Mucosa of rectum (tissue), 2 donors: Measurements from ENCODE around the gene TPST1.
"Not testable (repeated sequence)": the region's sequence is repeated elsewhere in the genome, so short reads cannot be mapped to it uniquely, and the experiment has no call there.

ENCODE experiments used
- H3K27ac ChIP-seq, 2 donors: one replicate each; pipeline ENCODE4 v1.7.0; 2013; ENCODE audit warnings: inconsistent platforms in 2 of 2, low read depth in 2 of 2, low read length in 2 of 2
- H3K27me3 ChIP-seq, 2 donors: one replicate each; pipeline ENCODE4 v1.7.0; 2013; ENCODE audit warnings: low read length in 2 of 2; ENCODE audit not compliant: control insufficient read depth in 2 of 2, insufficient read depth in 2 of 2
- H3K36me3 ChIP-seq, 2 donors: one replicate each; pipeline ENCODE4 v1.7.0; 2013; ENCODE audit warnings: low read length in 2 of 2; ENCODE audit not compliant: control insufficient read depth in 2 of 2, insufficient read depth in 2 of 2
- H3K4me1 ChIP-seq, 2 donors: one replicate each; pipeline ENCODE4 v1.7.0; 2013; ENCODE audit warnings: low read length in 2 of 2, mild to moderate bottlenecking in 1 of 2; ENCODE audit not compliant: control insufficient read depth in 2 of 2, insufficient read depth in 2 of 2
- H3K4me3 ChIP-seq, 2 donors: one replicate each; pipeline ENCODE4 v1.7.0; 2013; ENCODE audit warnings: low read length in 2 of 2
- H3K9ac ChIP-seq, 2 donors: one replicate each; pipeline ENCODE4 v1.7.0; 2013; ENCODE audit warnings: low read length in 2 of 2, low read depth in 1 of 2, mild to moderate bottlenecking in 1 of 2
- H3K9me3 ChIP-seq, 2 donors: one replicate each; pipeline ENCODE4 v1.7.0; 2013; ENCODE audit warnings: low read length in 2 of 2; ENCODE audit not compliant: control insufficient read depth in 2 of 2
- donor health status: healthy.
- donor health status: Normal muscosa, but diverticular disease.

The TPST1 gene

DNA sequence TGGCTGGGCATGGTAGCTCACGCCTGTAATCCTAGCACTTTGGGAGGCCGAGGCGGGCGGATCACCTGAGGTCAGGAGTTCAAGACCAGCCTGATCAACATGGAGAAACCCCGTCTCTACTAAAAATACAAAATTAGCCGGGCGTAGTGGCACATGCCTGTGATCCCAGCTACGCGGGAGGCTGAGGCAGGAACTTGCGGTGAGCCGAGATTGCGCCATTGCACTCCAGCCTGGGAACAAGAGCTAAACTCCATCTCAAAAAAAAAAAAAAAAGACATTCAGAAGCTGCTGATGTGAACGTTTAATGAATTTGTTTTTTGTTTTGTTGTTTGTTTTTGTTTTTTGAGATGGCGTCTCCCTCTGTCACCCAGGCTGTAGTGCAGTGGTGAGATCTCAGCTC, 159.9 kb downstream of the TPST1 start:
- not testable (repeated sequence) for H3K9ac ChIP-seq, H3K27me3 ChIP-seq, H3K4me1 ChIP-seq, H3K27ac ChIP-seq, H3K36me3 ChIP-seq, H3K4me3 ChIP-seq, H3K9me3 ChIP-seq

DNA sequence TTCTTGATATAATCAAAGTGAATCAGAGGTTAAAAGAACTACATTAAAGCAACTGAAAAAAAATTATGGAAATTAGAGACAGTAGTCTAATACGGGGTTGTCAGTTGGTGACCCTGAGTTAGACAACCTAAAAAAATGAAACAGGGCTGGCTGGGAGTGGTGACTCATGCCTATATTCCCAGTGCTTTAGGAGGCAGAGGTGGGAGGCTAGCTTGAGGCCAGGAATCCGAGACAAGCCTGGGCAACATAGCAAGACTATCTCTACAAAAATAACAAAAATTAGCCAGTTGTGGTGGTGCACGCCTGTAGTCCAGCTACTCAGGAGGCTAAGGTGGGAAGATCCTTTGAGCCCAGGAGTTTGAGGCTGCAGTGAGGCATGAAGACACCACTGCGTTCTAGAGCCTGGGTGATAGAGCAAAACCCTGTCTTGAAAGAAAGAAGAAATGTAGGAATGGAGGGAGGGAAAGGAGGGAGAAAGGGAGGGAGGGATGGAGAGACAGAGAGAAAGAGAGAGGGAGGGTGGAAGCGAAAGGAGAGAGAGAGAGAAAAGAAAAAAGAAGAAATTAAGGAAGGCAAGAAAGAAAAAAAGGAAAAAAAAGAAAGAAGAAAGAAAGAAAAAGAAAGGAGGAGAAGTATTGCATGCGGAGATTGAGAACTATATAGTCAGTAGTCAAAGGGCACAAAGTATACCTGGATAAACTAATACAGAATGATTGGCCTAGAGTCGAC, 166.1 kb downstream of the TPST1 start:
- no peak overlapping the region for H3K4me3 ChIP-seq
- no peak overlapping the region for H3K27ac ChIP-seq
- no peaks in the 10 kb centered on the region for H3K4me1 ChIP-seq
- H3K9ac ChIP-seq, result no peak overlapping the region
- no peaks in the 10 kb centered on the region for H3K36me3 ChIP-seq
- H3K9me3 ChIP-seq, result no peaks in the 10 kb centered on the region
- no peaks in the 10 kb centered on the region for H3K27me3 ChIP-seq

DNA sequence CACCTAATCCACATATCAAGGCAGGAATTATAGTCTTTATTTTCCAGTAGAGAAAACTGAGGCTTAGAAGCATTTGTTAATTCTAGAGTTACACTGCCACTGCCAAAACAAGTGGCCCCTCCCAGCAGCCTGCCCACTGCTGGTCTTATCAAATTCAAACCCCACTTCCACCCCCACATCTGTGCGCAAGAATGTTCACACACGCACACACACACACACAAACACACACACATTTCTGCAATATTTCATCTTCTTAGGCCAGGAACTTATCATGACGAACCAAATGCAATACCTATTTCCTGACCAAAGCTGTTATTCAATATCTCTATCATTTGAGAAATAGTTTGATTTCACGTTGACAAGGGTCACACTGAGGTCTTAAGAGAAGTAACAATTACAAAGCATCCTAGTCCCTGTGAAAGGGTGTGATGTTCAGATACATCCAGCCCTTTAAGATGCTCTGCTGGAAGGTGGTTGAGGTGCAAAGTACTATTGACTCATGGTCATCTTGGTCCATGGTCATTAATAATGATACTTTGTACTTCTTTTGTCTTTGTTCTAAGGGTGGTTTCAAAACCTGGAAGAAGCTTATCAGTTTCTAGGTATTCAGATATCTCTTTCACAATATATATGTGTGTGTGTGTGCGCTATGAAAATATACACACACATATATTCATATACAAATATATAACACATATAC, 169.2 kb downstream of the TPST1 start:
- not testable (repeated sequence) for H3K9ac ChIP-seq, H3K36me3 ChIP-seq, H3K27me3 ChIP-seq, H3K4me3 ChIP-seq, H3K9me3 ChIP-seq, H3K27ac ChIP-seq, H3K4me1 ChIP-seq

DNA sequence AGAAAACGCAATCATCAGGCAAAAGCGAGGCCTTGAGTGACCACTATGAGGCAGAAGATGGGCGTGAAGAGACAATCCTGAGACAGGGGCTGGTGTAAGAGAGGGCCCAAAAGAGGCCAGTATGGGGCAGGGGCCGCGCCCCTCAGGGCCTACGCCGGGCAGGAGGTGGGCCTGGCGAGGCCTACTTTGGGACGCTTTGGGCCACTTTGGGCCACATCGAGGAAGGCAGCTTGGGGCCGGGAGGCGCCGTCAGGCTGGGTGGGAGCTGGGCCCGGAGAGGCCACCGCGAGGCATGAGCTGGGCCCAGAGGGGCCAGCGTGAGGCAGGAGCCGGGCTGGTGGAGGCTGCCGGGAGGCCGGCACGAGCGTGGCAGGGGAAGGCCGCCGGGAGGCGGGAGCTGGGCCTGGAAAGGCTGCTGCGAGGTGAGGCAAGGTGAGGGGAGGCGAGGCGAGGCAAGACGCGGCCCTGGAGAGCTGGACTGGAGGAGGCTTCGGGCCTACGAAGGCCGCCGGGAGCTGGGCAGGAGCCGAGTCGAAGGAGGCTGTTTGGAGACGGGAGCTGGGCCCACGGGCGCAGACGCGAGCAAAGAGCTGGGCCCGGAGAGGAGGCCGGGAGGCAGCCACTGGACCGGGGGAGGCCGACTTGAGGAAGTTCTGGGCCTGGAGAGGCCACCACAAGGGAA, 171.3 kb downstream of the TPST1 start:
- Histone ChIP-seq H3K27me3 (no peaks in the 10 kb centered on the region), H3K9ac (no peak overlapping the region), H3K36me3 (peaks cover 0 to 10% of the 10 kb centered on the region in 2 donors), H3K9me3 (no peaks in the 10 kb centered on the region), H3K4me1 (no peaks in the 10 kb centered on the region), H3K27ac (no peak overlapping the region), H3K4me3 (no peak overlapping the region)

DNA sequence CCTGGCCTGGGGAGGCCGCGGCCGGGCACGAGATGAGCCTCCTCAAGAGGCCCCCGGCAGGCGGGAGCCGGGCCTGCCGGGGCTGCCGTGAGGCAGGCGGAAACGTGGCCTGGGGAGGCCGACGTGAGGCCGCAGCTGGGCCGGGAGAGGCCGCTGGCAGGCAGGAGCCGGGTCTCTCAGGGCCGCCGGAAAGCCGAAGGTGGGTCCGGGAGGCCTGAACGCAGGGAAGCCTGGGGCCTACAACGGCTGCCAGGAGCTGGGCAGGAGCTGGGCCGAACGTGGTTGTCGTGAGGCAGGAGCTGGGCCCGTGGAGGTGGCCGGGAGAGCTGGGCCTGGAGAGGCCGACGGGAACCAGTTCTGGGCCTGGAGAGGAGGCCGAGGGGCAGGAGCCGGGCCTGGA, 171.9 kb downstream of the TPST1 start:
- Histone ChIP-seq H3K27me3 (no peaks in the 10 kb centered on the region), H3K36me3 (peaks cover 0 to 10% of the 10 kb centered on the region in 2 donors), H3K4me1 (no peaks in the 10 kb centered on the region), H3K27ac (no peak overlapping the region), H3K4me3 (no peak overlapping the region), H3K9me3 (no peaks in the 10 kb centered on the region), H3K9ac (no peak overlapping the region)

DNA sequence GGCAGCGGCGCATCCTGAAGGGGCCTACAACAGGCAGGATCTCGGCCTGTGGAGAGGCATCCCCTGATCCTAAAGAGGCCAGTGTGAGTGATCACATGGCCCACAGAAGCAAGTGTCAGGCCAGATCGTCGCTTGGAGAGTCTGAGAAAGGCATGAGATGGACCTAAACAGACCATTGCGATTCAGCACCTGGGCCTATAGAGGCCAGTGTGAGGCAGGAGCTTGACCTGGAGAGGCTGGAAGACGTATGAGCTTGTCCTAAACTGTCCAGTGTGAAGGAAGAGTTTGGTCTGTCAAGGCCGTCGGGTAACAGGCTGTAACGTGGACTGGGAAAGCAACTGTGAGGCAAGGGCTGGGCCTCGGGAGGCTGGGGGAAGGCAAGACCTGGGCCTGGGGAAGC, 172.6 kb downstream of the TPST1 start:
- no peak overlapping the region for H3K9ac ChIP-seq
- H3K27ac ChIP-seq, result no peak overlapping the region
- no peaks in the 10 kb centered on the region for H3K27me3 ChIP-seq
- H3K36me3 ChIP-seq, result peaks cover 0 to 10% of the 10 kb centered on the region in 2 donors
- no peaks in the 10 kb centered on the region for H3K4me1 ChIP-seq
- H3K9me3 ChIP-seq, result no peaks in the 10 kb centered on the region
- no peak overlapping the region for H3K4me3 ChIP-seq

DNA sequence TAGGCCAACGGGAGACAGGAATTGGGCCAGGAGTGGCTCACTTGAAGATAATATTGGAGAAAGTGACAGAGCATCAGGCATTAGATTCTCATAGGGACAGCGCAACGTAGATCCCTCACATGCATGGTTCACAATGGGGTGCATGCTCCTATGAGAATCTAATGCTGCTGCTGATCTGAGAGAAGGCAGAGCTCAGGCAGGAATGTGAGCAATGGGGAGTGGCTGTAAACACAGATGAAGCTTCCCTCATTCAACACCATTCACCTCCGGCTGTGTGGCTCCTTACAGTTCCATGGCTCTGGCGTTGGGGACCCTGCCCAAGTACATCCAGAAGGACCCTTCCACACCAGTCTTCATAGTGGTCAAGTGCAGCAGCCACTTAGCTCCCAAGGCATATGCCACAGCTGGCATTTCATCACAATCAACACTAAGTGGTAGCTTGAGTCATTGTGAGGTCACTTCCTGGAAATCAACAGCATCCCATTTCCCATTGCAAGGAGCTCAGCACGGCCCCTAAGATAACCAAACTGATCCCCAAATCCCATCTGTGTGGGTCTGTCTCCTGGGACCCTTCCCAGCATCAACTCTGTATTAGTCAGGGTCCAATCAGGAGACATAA, 174.5 kb downstream of the TPST1 start:
- Histone ChIP-seq H3K9me3 (no peaks in the 10 kb centered on the region), H3K36me3 (peaks cover 0 to 10% of the 10 kb centered on the region in 2 donors), H3K4me1 (no peaks in the 10 kb centered on the region), H3K9ac (no peak overlapping the region), H3K27me3 (no peaks in the 10 kb centered on the region), H3K4me3 (no peak overlapping the region), H3K27ac (no peak overlapping the region)

DNA sequence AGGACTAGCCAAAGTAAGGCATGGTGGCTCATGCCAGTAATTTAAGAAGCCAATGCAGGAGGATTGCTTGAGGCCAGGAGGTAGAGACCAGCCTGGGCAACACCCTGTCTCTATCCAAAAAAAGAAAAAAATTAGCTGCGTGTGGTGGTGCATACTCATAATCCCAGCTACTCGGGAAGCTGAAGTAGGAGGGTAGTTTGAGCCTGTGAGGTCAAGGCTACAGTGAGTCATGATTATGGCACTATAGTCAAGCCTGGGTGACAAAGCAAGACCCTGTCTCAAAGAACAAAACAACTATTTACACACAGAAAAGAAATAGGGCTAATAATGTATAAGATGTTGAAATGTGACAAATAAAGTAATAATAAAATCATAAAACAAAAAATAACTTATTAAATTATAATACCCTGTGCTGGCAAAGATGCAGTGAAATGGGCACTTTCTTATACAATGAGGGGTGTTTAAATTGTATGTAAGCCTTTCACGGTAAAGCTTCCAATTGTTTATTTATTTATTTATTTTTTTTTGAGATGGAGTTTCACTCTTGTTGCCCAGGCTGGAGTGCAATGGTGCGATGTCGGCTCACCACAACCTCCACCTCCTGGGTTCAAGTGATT, 175.2 kb downstream of the TPST1 start:
- no peak overlapping the region for H3K27ac ChIP-seq
- H3K9ac ChIP-seq, result no peak overlapping the region
- no peaks in the 10 kb centered on the region for H3K27me3 ChIP-seq
- H3K4me1 ChIP-seq, result no peaks in the 10 kb centered on the region
- peaks cover 0 to 10% of the 10 kb centered on the region in 2 donors for H3K36me3 ChIP-seq
- no peaks in the 10 kb centered on the region for H3K9me3 ChIP-seq
- no peak overlapping the region for H3K4me3 ChIP-seq

DNA sequence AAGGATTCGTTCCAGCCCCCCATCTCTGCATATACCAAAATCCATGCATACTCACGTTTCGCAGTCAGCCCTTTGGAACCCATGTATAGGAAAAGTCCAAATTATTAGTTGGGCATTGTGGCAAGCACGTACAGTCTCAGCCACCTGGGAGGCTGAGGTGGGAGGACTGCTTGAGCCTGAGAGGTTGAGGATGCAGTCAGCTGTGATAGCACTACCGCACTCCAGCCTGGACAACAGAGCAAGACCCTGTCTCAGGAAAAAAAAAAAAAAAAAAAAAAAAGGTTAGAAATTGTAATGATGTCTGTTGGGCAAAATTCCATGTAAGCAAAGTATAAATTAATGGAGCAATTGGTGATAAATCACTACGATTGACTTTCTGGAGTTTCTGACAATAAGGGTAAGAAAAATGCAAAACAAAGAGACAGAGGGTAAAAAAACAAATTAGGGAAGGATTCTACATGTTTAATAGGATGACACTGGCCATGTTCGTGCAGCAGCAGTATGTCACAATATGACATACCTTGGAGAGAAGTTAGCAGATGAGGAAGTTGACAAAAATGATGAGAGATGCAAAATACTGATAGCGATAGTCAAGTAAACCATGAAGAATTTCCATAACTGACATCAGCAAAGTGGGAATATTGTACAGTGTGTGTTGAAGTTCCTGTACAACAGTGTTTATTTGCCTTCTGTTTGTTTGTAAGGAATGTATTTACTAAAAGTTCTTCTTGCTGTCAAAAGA, 177.2 kb downstream of the TPST1 start:
- H3K36me3 ChIP-seq, H3K9me3 ChIP-seq, H3K27ac ChIP-seq, H3K4me3 ChIP-seq, H3K27me3 ChIP-seq, H3K4me1 ChIP-seq, H3K9ac ChIP-seq: not testable (repeated sequence)
